Esophagus muscularis mucosa (tissue), 4 donors: ENCODE measurements around the gene AJM1. TPM values are rescaled to one million over a fixed set of nuclear protein-coding genes. Genes with fewer than 3 reads are reported as not detected.

ENCODE experiments used
- DNase-seq: peaks from one replicate; pipeline ENCODE4 v3.0.0-alpha.2; 2017; ENCODE audit errors: extremely low spot score
- H3K27ac ChIP-seq, 4 donors: fragments of 200-600 bp; sonication (generic); replicated peaks in 1 of 4; 1 replicate in 3 of 4; 2 replicates in 1 of 4; pipeline ENCODE4 v1.5.1; 2016 to 2019; ENCODE audit warnings: mild to moderate bottlenecking in 1 of 4
- H3K27me3 ChIP-seq, 4 donors: fragments of 200-600 bp; sonication (generic); one replicate each; pipeline versions ENCODE4 v1.5.1 to v1.6.0; 2016 to 2019
- H3K36me3 ChIP-seq, 4 donors: fragments of 200-600 bp; sonication (generic); one replicate each; pipeline ENCODE4 v1.5.1; 2016 to 2019
- H3K4me1 ChIP-seq, 4 donors: fragments of 200-600 bp; sonication (generic); one replicate each; pipeline ENCODE4 v1.5.1; 2016 to 2019
- H3K4me3 ChIP-seq, 4 donors: fragments of 200-600 bp; sonication (generic); 1 replicate in 2 of 4; 2 replicates in 2 of 4; pipeline ENCODE4 v1.5.1; 2016 to 2019; ENCODE audit warnings: mild to moderate bottlenecking in 4 of 4, moderate library complexity in 1 of 4
- H3K9me3 ChIP-seq, 4 donors: fragments of 200-600 bp; sonication (generic); 1 replicate in 3 of 4; 2 replicates in 1 of 4; pipeline ENCODE4 v1.5.1; 2016 to 2019
- CTCF ChIP-seq, 3 experiments: fragments of 200-600 bp in 2 of 3; fragments of 450-650 bp in 1 of 3; sonication (generic) in 2 of 3; IDR thresholded peaks; one replicate each; pipeline ENCODE4 v1.5.1; 2017 to 2019; ENCODE audit warnings: antibody characterized with exemption in 3 of 3, mild to moderate bottlenecking in 2 of 3, moderate library complexity in 1 of 3
- EP300 ChIP-seq: sonication (generic); formaldehyde crosslinking; IDR thresholded peaks from one replicate; pipeline ENCODE4 v1.6.1; 2017; ENCODE audit warnings: antibody characterized with exemption
- POLR2A ChIP-seq: fragments of 450-650 bp; IDR thresholded peaks from one replicate; pipeline ENCODE4 v1.6.1; 2017; ENCODE audit warnings: antibody characterized with exemption, moderate library complexity, mild to moderate bottlenecking, low read depth
- POLR2AphosphoS5 ChIP-seq, 2 donors: sonication (generic); formaldehyde crosslinking; IDR thresholded peaks; one replicate each; pipeline ENCODE4 v1.6.1; 2017; ENCODE audit warnings: antibody characterized with exemption in 2 of 2
- WGBS: methylation state at CpG from one replicate; pipeline ENCODE4 v1.1.5; 2018; 5-methylcytosine and 5-hydroxymethylcytosine counted together
- intact Hi-C: fragments of 100-400 bp; cut with DNase I; formaldehyde crosslinking; loops from one replicate; pipeline ENCODE4 v1.15.1; 2023
- total RNA-seq, 4 donors: library from RNA; depleted of rRNA; stranded (reverse); fragments of >200 nt; gene quantifications; one replicate each; pipeline versions ENCODE4 v1.1.0 to v1.2.1, GENCODE V29; 2016

The AJM1 gene
- total RNA-seq, 4 donors from 2014 or later, result 3.3 to 14.0 (median 11.4) TPM

GRCh38 chr9:136854842-136855460 is 12.7 kb downstream of the AJM1 start:
- H3K36me3 ChIP-seq, result peaks cover 0 to 19% (median 15%) of the 10 kb centered on the region in 4 donors
- DNase-seq, result no peak
- TF ChIP-seq POLR2A (no peak), POLR2AphosphoS5 (IDR thresholded peaks at IDR 0.05) (no peak), EP300 (no peak), CTCF (IDR thresholded peaks at IDR 0.05) (no peak)

GRCh38 chr9:136855461-136856078 is 13.3 kb downstream of the AJM1 start:
- Histone ChIP-seq H3K27me3 (no peaks in the 10 kb centered on the region), H3K9me3 (no peaks in the 10 kb centered on the region), H3K27ac (no peak overlapping the region), H3K4me1 (peaks cover 18 to 38% (median 26%) of the 10 kb centered on the region in 4 donors), H3K36me3 (peaks cover 0 to 18% (median 14%) of the 10 kb centered on the region in 4 donors), H3K4me3 (no peak overlapping the region)
- DNase-seq, result no peak
- no CpG with 5 or more reads among the region's 26 CpGs for WGBS
- intact Hi-C loops, result no loop called here
- TF ChIP-seq POLR2A, result no peak
- no peak for TF ChIP-seq EP300
- TF ChIP-seq POLR2AphosphoS5 (IDR thresholded peaks at IDR 0.05), result no peak
- TF ChIP-seq CTCF (IDR thresholded peaks at IDR 0.05), result no peak

More at GRCh38 chr9:136854842-136855460, 12.7 kb downstream of the AJM1 start:
- intact Hi-C loops, result no loop called here
- Histone ChIP-seq H3K9me3 (no peaks in the 10 kb centered on the region), H3K4me3 (no peak overlapping the region), H3K27me3 (no peaks in the 10 kb centered on the region), H3K27ac (no peak overlapping the region), H3K4me1 (peaks cover 24 to 44% (median 32%) of the 10 kb centered on the region in 4 donors)
- whole genome bisulfite sequencing, result 89% methylated on average over 13 of the region's 23 CpGs

GRCh38 chr9:136856079-136856476 is 13.8 kb downstream of the AJM1 start:
- DNase-seq, result no peak
- 74% methylated on average over 7 of the region's 15 CpGs for WGBS
- Histone ChIP-seq H3K27ac (no peak overlapping the region), H3K27me3 (no peaks in the 10 kb centered on the region), H3K36me3 (peaks cover 0 to 18% (median 14%) of the 10 kb centered on the region in 4 donors), H3K4me1 (peaks cover 14 to 33% (median 21%) of the 10 kb centered on the region in 4 donors), H3K4me3 (no peak overlapping the region), H3K9me3 (no peaks in the 10 kb centered on the region)
- intact Hi-C loops, result no loop called here
- TF ChIP-seq POLR2AphosphoS5 (IDR thresholded peaks at IDR 0.05), result no peak
- TF ChIP-seq POLR2A, result no peak
- TF ChIP-seq EP300, result no peak

- 70% methylated on average over 3 of the region's 14 CpGs for WGBS
- DNase-seq, result no peak
- H3K36me3 ChIP-seq, result peaks cover 3 to 19% (median 15%) of the 10 kb centered on the region in 4 donors
These were observed 14.4 kb downstream of the AJM1 start for GRCh38 chr9:136856541-136857141.

More at GRCh38 chr9:136856541-136857141, 14.4 kb downstream of the AJM1 start:
- TF ChIP-seq CTCF (IDR thresholded peaks at IDR 0.05), result no peak
- TF ChIP-seq POLR2AphosphoS5 (IDR thresholded peaks at IDR 0.05), result no peak
- TF ChIP-seq POLR2A, result no peak
- TF ChIP-seq EP300, result no peak
- intact Hi-C loops, result no loop called here
- Histone ChIP-seq H3K27me3 (no peaks in the 10 kb centered on the region), H3K9me3 (no peaks in the 10 kb centered on the region), H3K27ac (no peak overlapping the region), H3K4me3 (no peak overlapping the region), H3K4me1 (peaks cover 14 to 27% (median 17%) of the 10 kb centered on the region in 4 donors)
